SU-DHL-6 (cell line): Measurements from ENCODE around the gene CEACAM6.

ENCODE experiments used
- H2AFZ ChIP-seq: fragments of 200-600 bp; sonication (generic); 2 replicates; pipeline ENCODE4 v1.6.1; 2014; ENCODE audit warnings: low read depth, mild to moderate bottlenecking, moderate library complexity, mixed read lengths, antibody characterized with exemption, low read length; ENCODE audit not compliant: severe bottlenecking
- H3F3A ChIP-seq: fragments of 200-600 bp; shearing (Covaris generic); 2 replicates; pipeline ENCODE4 v1.6.0; 2016; ENCODE audit warnings: antibody characterized with exemption, mild to moderate bottlenecking; ENCODE audit not compliant: insufficient read depth
- H3K27ac ChIP-seq: fragments of 200-600 bp; sonication (generic); 2 replicates; pipeline ENCODE4 v1.5.1; 2016; ENCODE audit warnings: low read depth, mild to moderate bottlenecking, low read length, moderate library complexity, mixed read lengths
- H3K27me3 ChIP-seq: fragments of 200-600 bp; sonication (generic), shearing (Covaris generic); 2 replicates; pipeline ENCODE4 v1.6.0; 2014; ENCODE audit warnings: mild to moderate bottlenecking, low read length
- H3K36me3 ChIP-seq: fragments of 200-600 bp; sonication (generic); 2 replicates; pipeline ENCODE4 v1.6.1; 2014; ENCODE audit warnings: mild to moderate bottlenecking, low read length, mixed read lengths
- H3K4me2 ChIP-seq: fragments of 300-600, 200-600 bp; shearing (Covaris generic), sonication (generic); 2 replicates; pipeline ENCODE4 v1.6.0; 2014; ENCODE audit warnings: low read length, low read depth, mild to moderate bottlenecking; ENCODE audit not compliant: poor library complexity, severe bottlenecking
- H3K4me3 ChIP-seq: fragments of 200-600 bp; sonication (generic); 2 replicates; pipeline ENCODE4 v1.5.1; 2014; ENCODE audit warnings: antibody characterized with exemption, low read length, mild to moderate bottlenecking, mixed read lengths; ENCODE audit not compliant: insufficient read depth, poor library complexity, severe bottlenecking
- H3K79me2 ChIP-seq: fragments of 200-600 bp; sonication (generic); 2 replicates; pipeline ENCODE4 v1.6.1; 2014; ENCODE audit warnings: mild to moderate bottlenecking, low read length, moderate library complexity; ENCODE audit not compliant: insufficient read depth
- H3K9ac ChIP-seq: fragments of 200-600 bp; sonication (generic); 2 replicates; pipeline ENCODE4 v1.7.0; 2014; ENCODE audit warnings: mild to moderate bottlenecking, low read length
- H3K9me2 ChIP-seq: fragments of 200-600 bp; sonication (generic); replicated peaks from 2 replicates; pipeline ENCODE4 v1.6.1; 2014; ENCODE audit warnings: low read length; ENCODE audit not compliant: insufficient read depth
- H3K9me3 ChIP-seq: fragments of 200-600 bp; sonication (generic); 2 replicates; pipeline ENCODE4 v1.6.1; 2014; ENCODE audit warnings: low read length, mixed read lengths; ENCODE audit not compliant: insufficient read depth
- H4K20me1 ChIP-seq: fragments of 200-600 bp; sonication (generic); 2 replicates; pipeline ENCODE4 v1.6.1; 2014; ENCODE audit warnings: low read depth, mild to moderate bottlenecking, antibody characterized with exemption, low read length, moderate library complexity, mixed read lengths
- EZH2phosphoT487 ChIP-seq: fragments of 200-600 bp; sonication (generic), shearing (Covaris generic); conservative IDR thresholded peaks from 2 replicates; pipeline ENCODE4 v1.6.1; 2018; ENCODE audit warnings: mild to moderate bottlenecking, antibody characterized with exemption, low read length, moderate library complexity, mixed read lengths
- TF ChIP-seq, protein P1 (sequence below): fragments of 200-600 bp; sonication (generic); IDR thresholded peaks from one replicate; pipeline ENCODE4 v1.5.1; 2017; ENCODE audit warnings: antibody characterized with exemption, mild to moderate bottlenecking, low read length, moderate library complexity; ENCODE audit not compliant: insufficient read depth, poor library complexity, severe bottlenecking

The CEACAM6 gene

DNA sequence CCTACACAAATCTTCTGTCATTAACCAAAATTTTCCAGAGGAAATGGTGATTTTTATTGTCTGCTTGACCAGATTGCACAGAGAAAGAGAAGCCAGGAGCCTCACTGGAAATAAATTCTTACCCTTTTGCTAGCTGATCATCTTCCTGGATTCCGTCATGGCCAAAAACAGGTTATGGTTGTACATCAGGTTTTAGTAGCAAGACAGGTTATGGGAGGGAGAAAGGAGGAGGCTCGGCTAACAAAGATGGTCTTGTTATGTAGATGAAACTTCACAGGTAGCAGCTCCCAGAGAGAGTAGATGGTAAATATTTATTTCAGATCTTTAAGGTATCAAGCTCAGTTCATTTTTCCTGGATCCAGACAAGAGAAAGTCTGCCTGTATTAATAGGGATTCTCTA, 21.4 kb downstream of the CEACAM6 start:
- Histone ChIP-seq H4K20me1 (no peaks in the 10 kb centered on the region), H3K9me3 (no peaks in the 10 kb centered on the region), H3F3A (no peaks in the 10 kb centered on the region), H3K9me2 (no peaks in the 10 kb centered on the region), H3K36me3 (no peaks in the 10 kb centered on the region), H3K4me2 (no peak overlapping the region), H3K4me3 (no peak overlapping the region), H3K27ac (no peak overlapping the region), H3K79me2 (no peaks in the 10 kb centered on the region), H3K27me3 (no peaks in the 10 kb centered on the region), H3K9ac (no peak overlapping the region), H2AFZ (no peak overlapping the region)
- TF ChIP-seq, protein P1, sequence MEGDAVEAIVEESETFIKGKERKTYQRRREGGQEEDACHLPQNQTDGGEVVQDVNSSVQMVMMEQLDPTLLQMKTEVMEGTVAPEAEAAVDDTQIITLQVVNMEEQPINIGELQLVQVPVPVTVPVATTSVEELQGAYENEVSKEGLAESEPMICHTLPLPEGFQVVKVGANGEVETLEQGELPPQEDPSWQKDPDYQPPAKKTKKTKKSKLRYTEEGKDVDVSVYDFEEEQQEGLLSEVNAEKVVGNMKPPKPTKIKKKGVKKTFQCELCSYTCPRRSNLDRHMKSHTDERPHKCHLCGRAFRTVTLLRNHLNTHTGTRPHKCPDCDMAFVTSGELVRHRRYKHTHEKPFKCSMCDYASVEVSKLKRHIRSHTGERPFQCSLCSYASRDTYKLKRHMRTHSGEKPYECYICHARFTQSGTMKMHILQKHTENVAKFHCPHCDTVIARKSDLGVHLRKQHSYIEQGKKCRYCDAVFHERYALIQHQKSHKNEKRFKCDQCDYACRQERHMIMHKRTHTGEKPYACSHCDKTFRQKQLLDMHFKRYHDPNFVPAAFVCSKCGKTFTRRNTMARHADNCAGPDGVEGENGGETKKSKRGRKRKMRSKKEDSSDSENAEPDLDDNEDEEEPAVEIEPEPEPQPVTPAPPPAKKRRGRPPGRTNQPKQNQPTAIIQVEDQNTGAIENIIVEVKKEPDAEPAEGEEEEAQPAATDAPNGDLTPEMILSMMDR: no peak
- TF ChIP-seq EZH2phosphoT487: no peak

DNA sequence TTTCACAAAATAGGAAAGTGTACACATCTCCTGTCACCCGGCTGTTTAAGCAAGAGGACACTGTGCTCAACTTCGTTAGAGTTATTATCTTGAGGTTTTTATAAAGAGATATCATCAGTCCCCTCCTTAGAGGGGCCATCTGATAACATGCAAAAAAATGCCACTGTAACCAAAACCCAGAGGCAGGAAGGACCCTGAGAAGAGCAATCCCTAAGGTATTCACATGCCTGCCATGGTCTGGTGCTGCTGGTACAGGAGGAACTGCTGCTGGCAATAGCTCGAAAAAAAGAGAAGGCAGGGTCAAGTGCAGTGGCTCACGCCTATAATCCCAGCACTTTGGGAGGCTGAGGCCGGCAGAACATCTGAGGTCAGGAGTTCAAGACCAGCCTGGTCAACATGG, 28.3 kb downstream of the CEACAM6 start:
- H3K36me3 ChIP-seq: no peaks in the 10 kb centered on the region
- no peak overlapping the region for H3K27ac ChIP-seq
- no peak overlapping the region for H3K9ac ChIP-seq
- H3F3A ChIP-seq: no peaks in the 10 kb centered on the region
- H3K9me2 ChIP-seq: no peaks in the 10 kb centered on the region
- no peaks in the 10 kb centered on the region for H3K9me3 ChIP-seq
- TF ChIP-seq EZH2phosphoT487: no peak
- TF ChIP-seq, protein P1: no peak
- H3K4me3 ChIP-seq: no peak overlapping the region
- no peaks in the 10 kb centered on the region for H4K20me1 ChIP-seq
- no peaks in the 10 kb centered on the region for H3K79me2 ChIP-seq
- H3K27me3 ChIP-seq: no peaks in the 10 kb centered on the region
- H3K4me2 ChIP-seq: no peak overlapping the region
- no peak overlapping the region for H2AFZ ChIP-seq

GRCh38 chr19:41784312-41784711, 29.0 kb downstream of the CEACAM6 start:
- H4K20me1 ChIP-seq: no peaks in the 10 kb centered on the region
- no peak overlapping the region for H3K27ac ChIP-seq
- no peak overlapping the region for H3K9ac ChIP-seq
- no peak overlapping the region for H3K4me2 ChIP-seq
- no peak overlapping the region for H3K4me3 ChIP-seq
- no peaks in the 10 kb centered on the region for H3K9me2 ChIP-seq
- H2AFZ ChIP-seq: no peak overlapping the region
- H3K27me3 ChIP-seq: no peaks in the 10 kb centered on the region
- no peaks in the 10 kb centered on the region for H3K9me3 ChIP-seq
- H3K79me2 ChIP-seq: no peaks in the 10 kb centered on the region
- no peaks in the 10 kb centered on the region for H3F3A ChIP-seq
- H3K36me3 ChIP-seq: no peaks in the 10 kb centered on the region
- TF ChIP-seq EZH2phosphoT487: no peak
- TF ChIP-seq, protein P1: no peak
